ENCODE results near the gene PCDHA4.
"Not testable (repeated sequence)": the region's sequence is repeated elsewhere in the genome, so short reads cannot be mapped to it uniquely, and the experiment has no call there.

PCDHA4 gene

DNA sequence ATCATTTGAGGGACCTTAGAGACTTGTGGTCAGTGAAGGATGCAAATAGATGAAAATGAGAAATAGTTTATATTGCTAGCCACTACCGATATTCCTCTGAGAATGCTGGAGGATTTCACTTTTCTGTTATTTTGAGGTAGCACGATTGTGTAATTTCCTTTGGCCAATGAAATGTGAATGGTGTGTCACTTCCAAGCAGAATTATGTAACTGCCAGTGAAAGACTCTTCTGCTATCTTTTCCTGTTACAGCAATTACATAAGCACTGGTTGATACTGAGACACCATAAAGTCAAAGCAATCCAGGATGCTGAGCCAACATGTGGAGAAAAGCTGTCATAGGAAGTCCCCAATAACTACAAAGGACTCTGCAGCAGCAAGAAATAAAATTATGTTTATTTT, 15.8 kb upstream of the PCDHA4 start:
- Histone ChIP-seq H3K4me1 (ENCODE audit: control insufficient read depth in 1 of 2, insufficient read depth in 1 of 2, low read depth in 1 of 2, low read length in 1 of 2) (peaks cover 0 to 7% of the 10 kb centered on the region in 2 experiments), H3K36me3 (no peaks in the 10 kb centered on the region), H3K27me3 (peaks cover 55% of the 10 kb centered on the region), H3K4me3 (ENCODE audit: low read depth in 1 of 2, low read length in 1 of 2) (no peak overlapping the region), H3K9me3 (peaks cover 74% of the 10 kb centered on the region), H3K27ac (no peak overlapping the region)
- TF ChIP-seq, protein P1, sequence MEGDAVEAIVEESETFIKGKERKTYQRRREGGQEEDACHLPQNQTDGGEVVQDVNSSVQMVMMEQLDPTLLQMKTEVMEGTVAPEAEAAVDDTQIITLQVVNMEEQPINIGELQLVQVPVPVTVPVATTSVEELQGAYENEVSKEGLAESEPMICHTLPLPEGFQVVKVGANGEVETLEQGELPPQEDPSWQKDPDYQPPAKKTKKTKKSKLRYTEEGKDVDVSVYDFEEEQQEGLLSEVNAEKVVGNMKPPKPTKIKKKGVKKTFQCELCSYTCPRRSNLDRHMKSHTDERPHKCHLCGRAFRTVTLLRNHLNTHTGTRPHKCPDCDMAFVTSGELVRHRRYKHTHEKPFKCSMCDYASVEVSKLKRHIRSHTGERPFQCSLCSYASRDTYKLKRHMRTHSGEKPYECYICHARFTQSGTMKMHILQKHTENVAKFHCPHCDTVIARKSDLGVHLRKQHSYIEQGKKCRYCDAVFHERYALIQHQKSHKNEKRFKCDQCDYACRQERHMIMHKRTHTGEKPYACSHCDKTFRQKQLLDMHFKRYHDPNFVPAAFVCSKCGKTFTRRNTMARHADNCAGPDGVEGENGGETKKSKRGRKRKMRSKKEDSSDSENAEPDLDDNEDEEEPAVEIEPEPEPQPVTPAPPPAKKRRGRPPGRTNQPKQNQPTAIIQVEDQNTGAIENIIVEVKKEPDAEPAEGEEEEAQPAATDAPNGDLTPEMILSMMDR (IDR thresholded peaks at IDR 0.05): no peak

DNA sequence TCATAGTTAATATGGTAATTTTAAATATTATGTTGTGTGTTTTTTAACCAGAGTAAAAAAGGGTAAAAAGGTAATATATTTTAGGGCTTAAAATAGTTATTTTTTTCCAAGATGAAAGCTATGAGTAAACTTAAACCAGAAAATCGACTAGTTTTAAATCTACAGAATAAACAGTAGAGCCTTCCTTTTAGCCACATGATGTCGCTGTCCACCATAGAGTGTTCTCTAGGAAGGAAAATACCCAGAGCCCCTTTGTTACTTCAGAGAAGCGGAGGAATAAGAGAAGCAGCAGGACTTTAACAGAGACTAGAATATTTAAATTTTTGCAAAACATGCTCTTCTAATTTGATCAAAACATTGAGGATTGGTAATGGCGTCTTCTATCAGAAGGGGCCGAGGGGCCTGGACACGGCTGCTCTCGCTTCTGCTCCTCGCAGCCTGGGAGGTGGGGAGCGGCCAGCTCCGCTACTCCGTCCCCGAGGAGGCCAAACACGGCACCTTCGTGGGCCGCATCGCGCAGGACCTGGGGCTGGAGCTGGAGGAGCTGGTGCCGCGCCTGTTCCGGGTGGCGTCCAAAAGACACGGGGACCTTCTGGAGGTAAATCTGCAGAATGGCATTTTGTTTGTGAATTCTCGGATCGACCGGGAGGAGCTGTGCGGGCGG, 12.1 kb upstream of the PCDHA4 start, which contains the start of gene PCDHA2:
PCDHA2 (plus strand) TSS at position 258 of the 664 bp plus-strand sequence.
- Histone ChIP-seq H3K27me3 (peaks cover 26% of the 10 kb centered on the region), H3K4me3 (ENCODE audit: low read depth in 1 of 2, low read length in 1 of 2) (no peak within 1 kb of the TSS), H3K9me3 (peaks cover 61% of the 10 kb centered on the region), H3K36me3 (no peaks in the 10 kb centered on the region), H3K27ac (no peak within 1 kb of the TSS), H3K4me1 (ENCODE audit: control insufficient read depth in 1 of 2, insufficient read depth in 1 of 2, low read depth in 1 of 2, low read length in 1 of 2) (peaks cover 0 to 7% of the 10 kb centered on the region in 2 experiments)
- TF ChIP-seq, protein P1 (IDR thresholded peaks at IDR 0.05): no peak

DNA sequence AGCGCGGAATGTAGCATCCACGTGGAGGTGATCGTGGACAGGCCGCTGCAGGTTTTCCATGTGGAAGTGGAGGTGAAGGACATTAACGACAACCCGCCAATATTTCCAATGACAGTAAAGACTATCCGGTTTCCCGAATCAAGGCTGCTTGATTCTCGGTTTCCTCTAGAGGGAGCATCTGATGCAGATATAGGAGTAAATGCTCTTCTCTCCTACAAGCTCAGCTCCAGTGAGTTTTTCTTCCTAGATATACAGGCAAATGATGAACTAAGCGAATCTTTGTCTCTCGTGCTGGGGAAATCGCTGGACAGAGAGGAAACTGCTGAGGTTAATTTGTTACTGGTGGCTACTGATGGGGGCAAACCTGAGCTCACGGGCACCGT, 11.6 kb upstream of the PCDHA4 start:
- H3K9me3 ChIP-seq: peaks cover 58% of the 10 kb centered on the region
- TF ChIP-seq, protein P1 (IDR thresholded peaks at IDR 0.05): no peak
- no peak overlapping the region for H3K4me3 ChIP-seq (ENCODE audit: low read depth in 1 of 2, low read length in 1 of 2)
- peaks cover 26% of the 10 kb centered on the region for H3K27me3 ChIP-seq
- no peak overlapping the region for H3K27ac ChIP-seq
- H3K4me1 ChIP-seq (ENCODE audit: control insufficient read depth in 1 of 2, insufficient read depth in 1 of 2, low read depth in 1 of 2, low read length in 1 of 2): peaks cover 0 to 7% of the 10 kb centered on the region in 2 experiments
- H3K36me3 ChIP-seq: no peaks in the 10 kb centered on the region

DNA sequence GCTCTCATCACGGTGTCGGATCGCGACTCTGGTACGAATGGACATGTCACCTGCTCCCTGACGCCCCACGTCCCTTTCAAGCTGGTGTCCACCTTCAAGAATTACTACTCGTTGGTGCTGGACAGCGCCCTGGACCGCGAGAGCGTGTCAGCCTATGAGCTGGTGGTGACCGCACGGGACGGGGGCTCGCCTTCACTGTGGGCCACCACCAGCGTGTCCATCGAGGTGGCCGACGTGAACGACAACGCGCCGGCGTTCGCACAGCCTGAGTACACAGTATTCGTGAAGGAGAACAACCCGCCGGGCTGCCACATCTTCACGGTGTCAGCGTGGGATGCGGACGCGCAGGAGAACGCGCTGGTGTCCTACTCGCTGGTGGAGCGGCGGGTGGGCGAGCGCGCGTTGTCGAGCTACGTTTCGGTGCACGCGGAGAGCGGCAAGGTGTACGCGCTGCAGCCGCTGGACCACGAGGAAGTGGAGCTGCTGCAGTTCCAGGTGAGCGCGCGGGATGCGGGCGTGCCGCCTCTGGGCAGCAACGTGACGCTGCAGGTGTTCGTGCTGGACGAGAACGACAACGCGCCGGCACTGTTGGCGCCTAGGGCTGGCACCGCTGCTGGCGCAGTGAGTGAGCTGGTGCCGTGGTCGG, 10.7 kb upstream of the PCDHA4 start:
- not testable (repeated sequence) for H3K27ac ChIP-seq

DNA sequence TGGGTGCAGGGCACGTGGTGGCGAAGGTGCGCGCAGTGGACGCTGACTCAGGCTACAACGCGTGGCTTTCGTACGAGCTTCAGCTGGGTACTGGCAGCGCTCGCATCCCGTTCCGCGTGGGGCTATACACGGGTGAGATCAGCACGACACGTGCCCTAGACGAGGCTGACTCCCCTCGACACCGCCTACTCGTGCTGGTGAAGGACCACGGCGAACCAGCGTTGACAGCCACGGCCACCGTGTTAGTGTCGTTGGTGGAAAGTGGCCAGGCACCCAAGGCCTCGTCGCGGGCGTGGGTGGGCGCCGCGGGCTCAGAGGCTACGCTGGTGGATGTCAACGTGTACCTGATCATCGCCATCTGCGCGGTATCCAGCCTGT, 10.2 kb upstream of the PCDHA4 start:
- TF ChIP-seq, protein P1 (IDR thresholded peaks at IDR 0.05): no peak
- Histone ChIP-seq H3K27me3 (peaks cover 40% of the 10 kb centered on the region), H3K9me3 (peaks cover 53% of the 10 kb centered on the region), H3K4me3 (ENCODE audit: low read depth in 1 of 2, low read length in 1 of 2) (no peak overlapping the region), H3K36me3 (no peaks in the 10 kb centered on the region), H3K27ac (no peak overlapping the region), H3K4me1 (ENCODE audit: control insufficient read depth in 1 of 2, insufficient read depth in 1 of 2, low read depth in 1 of 2, low read length in 1 of 2) (no peaks in the 10 kb centered on the region)

More for the DNA sequence above, 10.7 kb upstream of the PCDHA4 start:
- H3K27me3 ChIP-seq: peaks cover 35% of the 10 kb centered on the region
- H3K36me3 ChIP-seq; H3K4me1 ChIP-seq (ENCODE audit: control insufficient read depth in 1 of 2, insufficient read depth in 1 of 2, low read depth in 1 of 2, low read length in 1 of 2); H3K4me3 ChIP-seq (ENCODE audit: low read depth in 1 of 2, low read length in 1 of 2): not testable (repeated sequence)
- H3K9me3 ChIP-seq: peaks cover 53% of the 10 kb centered on the region

DNA sequence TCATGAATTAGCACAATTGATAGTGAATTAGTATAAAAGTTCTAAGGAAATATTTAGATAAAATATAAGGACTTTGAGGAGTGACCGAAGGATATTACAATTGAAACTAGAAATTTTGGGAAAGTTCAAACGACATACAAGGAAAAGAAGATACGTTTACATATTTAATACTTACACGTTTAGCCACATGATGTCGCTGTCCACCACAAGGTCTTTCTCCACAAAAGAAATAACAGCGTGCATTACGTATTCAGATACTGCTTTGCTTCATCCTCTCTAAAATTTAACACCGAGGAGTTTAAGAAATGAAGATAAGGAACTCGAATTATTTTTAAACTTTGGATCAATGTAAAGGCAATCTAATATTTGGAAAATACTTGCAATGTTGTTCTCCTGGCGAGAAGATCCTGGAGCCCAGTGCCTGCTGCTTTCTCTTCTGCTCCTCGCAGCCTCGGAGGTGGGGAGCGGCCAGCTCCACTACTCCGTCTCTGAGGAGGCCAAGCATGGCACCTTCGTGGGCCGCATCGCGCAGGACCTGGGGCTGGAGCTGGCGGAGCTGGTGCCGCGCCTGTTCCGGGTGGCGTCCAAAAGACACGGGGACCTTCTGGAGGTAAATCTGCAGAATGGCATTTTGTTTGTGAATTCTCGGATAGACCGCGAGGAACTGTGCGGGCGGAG, 5.9 kb upstream of the PCDHA4 start, which contains the start of gene PCDHA3:
PCDHA3 (plus strand) TSS at position 242 of the 678 bp plus-strand sequence.
- Histone ChIP-seq H3K27me3 (peaks cover 24% of the 10 kb centered on the region), H3K4me1 (ENCODE audit: control insufficient read depth in 1 of 2, insufficient read depth in 1 of 2, low read depth in 1 of 2, low read length in 1 of 2) (no peaks in the 10 kb centered on the region), H3K4me3 (ENCODE audit: low read depth in 1 of 2, low read length in 1 of 2) (no peak within 1 kb of the TSS), H3K27ac (no peak within 1 kb of the TSS), H3K9me3 (peaks cover 41% of the 10 kb centered on the region), H3K36me3 (no peaks in the 10 kb centered on the region)
- TF ChIP-seq, protein P1 (IDR thresholded peaks at IDR 0.05): no peak

Measured in neutrophil (primary cell).